AG04450 (cell line): ENCODE measurements around the gene SUN1. TPM values are rescaled to one million over a fixed set of nuclear protein-coding genes. Genes with fewer than 3 reads are reported as not detected.
A peak's percentile ranks its signal among the peaks of the same experiment; 100 is the strongest.

Experiments used
- CTCF ChIA-PET: fragments of 300-600, 350-600 bp; formaldehyde crosslinking; extraction: SDS; loops from one replicate; lab custom pipeline; 2022; ENCODE audit warnings: antibody characterized with exemption, inconsistent platforms; lab: Charles Lee
- POLR2A ChIA-PET: fragments of 350-600 bp; formaldehyde crosslinking; extraction: SDS; loops from one replicate; lab custom pipeline; 2021; ENCODE audit warnings: antibody characterized with exemption, inconsistent platforms; lab: Yijun Ruan, JAX
- DNase-seq: peaks from one replicate; pipeline ENCODE4 v3.0.0-alpha.2; 2011; ENCODE audit warnings: low read depth, low spot score
- H3K27ac ChIP-seq: one replicate; pipeline ENCODE4 v1.5.1; 2012; ENCODE audit warnings: low read depth, low read length, control low read depth
- H3K27me3 ChIP-seq: one replicate; pipeline ENCODE4 v1.6.0; 2012; ENCODE audit warnings: low read length; ENCODE audit not compliant: control insufficient read depth, insufficient read depth
- H3K4me3 ChIP-seq: 2 replicates; pipeline ENCODE4 v1.5.1; 2011; ENCODE audit warnings: mild to moderate bottlenecking, low read depth, low read length, control low read depth
- H3K9me3 ChIP-seq: 2 replicates; pipeline ENCODE4 v1.5.1; 2012; ENCODE audit warnings: low read length; ENCODE audit not compliant: control insufficient read depth, insufficient read depth
- CTCF ChIP-seq: IDR thresholded peaks from 2 replicates; pipeline ENCODE4 v1.5.1; 2011; ENCODE audit warnings: low read depth, low read length, control low read depth, inconsistent platforms
- polyA plus RNA-seq: library from polyadenylated mRNA; depleted of rRNA; stranded (reverse); fragments of >200 nt; gene quantifications from 2 replicates; pipeline ENCODE4 v1.2.3, GENCODE V29; 2011

The SUN1 gene
- polyA plus RNA-seq, 1 experiment = 140 TPM

- H3K9me3 ChIP-seq = peaks cover 12% of the 10 kb centered on the region
- POLR2A ChIA-PET = no interaction called here
- H3K27ac ChIP-seq = no peak overlapping the region
- no peaks in the 10 kb centered on the region for H3K27me3 ChIP-seq
- TF ChIP-seq CTCF = peak; percentile 31
- no peak for DNase-seq
- CTCF ChIA-PET = interaction anchor here (0.8 to 2.1 kb wide), 2 partner anchors 10 to 55 kb away, joined by 3 to 6 read pairs; no protein-coding TSS in a partner anchor
- no peak overlapping the region for H3K4me3 ChIP-seq
Observed at GRCh38 chr7:818031-818699, 14.1 kb upstream of the SUN1 start.

GRCh38 chr7:820341-820740 is 11.9 kb upstream of the SUN1 start:
- POLR2A ChIA-PET = interaction anchor here (0.6 kb wide), 1 partner anchor 25 kb away, joined by 3 read pairs; no protein-coding TSS in a partner anchor
- H3K27ac ChIP-seq = no peak overlapping the region
- CTCF ChIA-PET = interaction anchor here (2.1 kb wide), 1 partner anchor 53 kb away, joined by 6 read pairs; no protein-coding TSS in a partner anchor
- peaks cover 17% of the 10 kb centered on the region for H3K9me3 ChIP-seq
- TF ChIP-seq CTCF = no peak
- H3K4me3 ChIP-seq = no peak overlapping the region
- no peaks in the 10 kb centered on the region for H3K27me3 ChIP-seq
- no peak for DNase-seq

GRCh38 chr7:821688-822087 is 10.6 kb upstream of the SUN1 start:
- no peak overlapping the region for H3K4me3 ChIP-seq
- H3K27me3 ChIP-seq = no peaks in the 10 kb centered on the region
- DNase-seq = no peak
- peaks cover 19% of the 10 kb centered on the region for H3K9me3 ChIP-seq
- TF ChIP-seq CTCF = no peak
- H3K27ac ChIP-seq = no peak overlapping the region
- POLR2A ChIA-PET = no interaction called here
- CTCF ChIA-PET = interaction anchor here (1.0 kb wide), 1 partner anchor 51 kb away, joined by 6 read pairs; no protein-coding TSS in a partner anchor

- ChIA-PET CTCF (no interaction called here), POLR2A (no interaction called here)
- H3K27ac ChIP-seq = no peak overlapping the region
- TF ChIP-seq CTCF = no peak
- no peak for DNase-seq
- peaks cover 19% of the 10 kb centered on the region for H3K9me3 ChIP-seq
- H3K27me3 ChIP-seq = no peaks in the 10 kb centered on the region
- H3K4me3 ChIP-seq = no peak overlapping the region
Observed at GRCh38 chr7:822692-823276, 9.5 kb upstream of the SUN1 start.

- Histone ChIP-seq H3K27ac (no peak overlapping the region), H3K27me3 (no peaks in the 10 kb centered on the region), H3K4me3 (no peak overlapping the region), H3K9me3 (peaks cover 14% of the 10 kb centered on the region)
- TF ChIP-seq CTCF = no peak
- CTCF ChIA-PET = no interaction called here
- no peak for DNase-seq
- POLR2A ChIA-PET = no interaction called here
Observed at GRCh38 chr7:823649-824048, 8.6 kb upstream of the SUN1 start.
